ENCODE data around the gene NOTCH1.

NOTCH1 gene

GRCh38 chr9:136525207-136525606 is 20.6 kb downstream of the NOTCH1 start:
- Histone ChIP-seq H3K9ac (ENCODE audit: low read length) (no peak overlapping the region), H4K20me1 (ENCODE audit: low read depth, low read length) (no peaks in the 10 kb centered on the region), H2AFZ (ENCODE audit: low read depth, low read length, severe bottlenecking) (no peak overlapping the region), H3K9me2 (replicated peaks; ENCODE audit: insufficient read depth, low read length) (no peaks in the 10 kb centered on the region), H3K27ac (ENCODE audit: low read depth, low read length) (no peak overlapping the region), H3K9me3 (ENCODE audit: insufficient read depth, low read length) (no peaks in the 10 kb centered on the region), H3K79me2 (ENCODE audit: insufficient read depth, low read length) (no peaks in the 10 kb centered on the region), H3F3A (ENCODE audit: insufficient read depth) (no peaks in the 10 kb centered on the region), H3K27me3 (ENCODE audit: low read length) (no peaks in the 10 kb centered on the region), H3K4me2 (ENCODE audit: low read depth, low read length, poor library complexity, severe bottlenecking) (no peak overlapping the region), H3K36me3 (ENCODE audit: low read length) (no peaks in the 10 kb centered on the region), H3K4me3 (ENCODE audit: insufficient read depth, low read length, poor library complexity, severe bottlenecking) (no peak overlapping the region)
- TF ChIP-seq EZH2phosphoT487 (conservative IDR thresholded peaks at IDR 0.05; ENCODE audit: low read length), result no peak
- no peak for TF ChIP-seq CTCF (IDR thresholded peaks at IDR 0.05; ENCODE audit: insufficient read depth, low read length, poor library complexity, severe bottlenecking)

DNA sequence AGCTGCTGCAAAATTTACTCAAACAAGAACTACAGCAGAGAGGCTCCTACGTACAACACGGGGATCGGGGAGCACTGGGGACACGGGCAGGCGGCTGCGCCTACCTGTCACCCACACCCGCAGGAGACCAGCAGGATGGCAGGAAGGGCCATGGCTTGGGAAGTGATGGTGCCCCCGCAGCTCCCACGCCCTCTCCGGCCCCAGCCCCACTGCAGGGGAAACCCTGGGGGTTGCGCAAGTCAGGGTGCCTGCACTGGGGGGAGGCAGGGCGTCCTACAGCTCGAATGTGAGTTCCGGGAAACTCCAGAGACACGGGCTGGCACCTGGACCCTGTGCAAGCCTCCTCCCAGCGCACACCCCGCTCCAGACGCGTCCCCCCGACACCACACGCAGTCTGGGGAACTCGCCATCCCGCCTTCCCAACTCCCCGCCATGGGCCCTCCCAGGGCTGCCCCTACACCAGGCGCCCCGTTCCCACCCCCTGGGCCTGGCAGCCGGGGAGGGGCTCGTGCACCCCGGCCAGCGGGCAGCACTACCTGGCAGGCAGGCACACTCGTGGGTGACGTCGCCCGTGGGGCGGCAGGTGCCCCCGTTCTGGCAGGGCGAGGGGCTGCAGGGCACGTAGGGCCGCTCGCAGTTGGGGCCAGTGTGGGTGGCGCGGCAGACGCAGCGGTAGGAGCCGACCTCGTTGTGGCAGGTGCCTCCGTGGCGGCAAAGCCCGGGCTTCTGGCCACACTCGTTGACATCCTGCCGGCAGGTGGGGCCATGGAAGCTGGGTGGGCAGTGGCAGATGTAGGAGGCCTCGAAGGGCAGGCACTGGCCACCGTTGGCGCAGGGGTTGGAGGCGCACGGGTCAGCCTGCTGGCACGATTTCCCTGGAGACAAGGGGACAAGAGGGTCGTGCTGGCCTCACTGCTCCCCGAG is 23.3 kb downstream of the NOTCH1 start:
- Histone ChIP-seq H3K27me3 (ENCODE audit: low read length) (no peaks in the 10 kb centered on the region), H3K4me2 (ENCODE audit: low read depth, low read length, poor library complexity, severe bottlenecking) (no peak overlapping the region), H3K27ac (ENCODE audit: low read depth, low read length) (no peak overlapping the region), H3K36me3 (ENCODE audit: low read length) (no peaks in the 10 kb centered on the region), H3K79me2 (ENCODE audit: insufficient read depth, low read length) (no peaks in the 10 kb centered on the region), H2AFZ (ENCODE audit: low read depth, low read length, severe bottlenecking) (no peak overlapping the region), H3K9me3 (ENCODE audit: insufficient read depth, low read length) (no peaks in the 10 kb centered on the region), H3F3A (ENCODE audit: insufficient read depth) (no peaks in the 10 kb centered on the region), H3K4me3 (ENCODE audit: insufficient read depth, low read length, poor library complexity, severe bottlenecking) (no peak overlapping the region), H3K9me2 (replicated peaks; ENCODE audit: insufficient read depth, low read length) (no peaks in the 10 kb centered on the region), H3K9ac (ENCODE audit: low read length) (no peak overlapping the region), H4K20me1 (ENCODE audit: low read depth, low read length) (no peaks in the 10 kb centered on the region)
- TF ChIP-seq CTCF (IDR thresholded peaks at IDR 0.05; ENCODE audit: insufficient read depth, low read length, poor library complexity, severe bottlenecking) (no peak), EZH2phosphoT487 (conservative IDR thresholded peaks at IDR 0.05; ENCODE audit: low read length) (no peak)

- Histone ChIP-seq H3K9me2 (replicated peaks; ENCODE audit: insufficient read depth, low read length) (no peaks in the 10 kb centered on the region), H4K20me1 (ENCODE audit: low read depth, low read length) (no peaks in the 10 kb centered on the region), H3K27me3 (ENCODE audit: low read length) (no peaks in the 10 kb centered on the region), H3K9ac (ENCODE audit: low read length) (no peak overlapping the region), H3K4me2 (ENCODE audit: low read depth, low read length, poor library complexity, severe bottlenecking) (no peak overlapping the region), H3K27ac (ENCODE audit: low read depth, low read length) (no peak overlapping the region), H3K36me3 (ENCODE audit: low read length) (no peaks in the 10 kb centered on the region), H2AFZ (ENCODE audit: low read depth, low read length, severe bottlenecking) (no peak overlapping the region), H3F3A (ENCODE audit: insufficient read depth) (no peaks in the 10 kb centered on the region), H3K4me3 (ENCODE audit: insufficient read depth, low read length, poor library complexity, severe bottlenecking) (no peak overlapping the region), H3K9me3 (ENCODE audit: insufficient read depth, low read length) (no peaks in the 10 kb centered on the region), H3K79me2 (ENCODE audit: insufficient read depth, low read length) (no peaks in the 10 kb centered on the region)
- no peak for TF ChIP-seq CTCF (IDR thresholded peaks at IDR 0.05; ENCODE audit: insufficient read depth, low read length, poor library complexity, severe bottlenecking)
- TF ChIP-seq EZH2phosphoT487 (conservative IDR thresholded peaks at IDR 0.05; ENCODE audit: low read length), result no peak
Measured at GRCh38 chr9:136521537-136521936, 24.3 kb downstream of the NOTCH1 start.
